Gastroesophageal sphincter (tissue), 4 donors: Measurements from ENCODE around the gene TSPAN9. TPM values are rescaled to one million over a fixed set of nuclear protein-coding genes. Genes with fewer than 3 reads are reported as not detected.

Experiments
- ATAC-seq: fragments of 150-250 bp; one replicate; pipeline ENCODE4 v1.9.1; 2016; ENCODE audit warnings: mild to moderate bottlenecking, moderate library complexity
- H3K27ac ChIP-seq, 4 donors: fragments of 200-600 bp; sonication (generic) in 3 of 4; 1 replicate in 3 of 4; 2 replicates in 1 of 4; pipeline ENCODE4 v1.5.1; 2016 to 2019
- H3K27me3 ChIP-seq: fragments of 200-600 bp; sonication (generic); one replicate; pipeline ENCODE4 v1.5.1; 2019
- H3K36me3 ChIP-seq, 2 donors: fragments of 200-600 bp; sonication (generic); one replicate each; pipeline ENCODE4 v1.5.1; 2019; ENCODE audit warnings: control low read depth in 1 of 2
- H3K4me1 ChIP-seq, 3 donors: fragments of 200-600 bp; sonication (generic); 1 replicate in 2 of 3; 2 replicates in 1 of 3; pipeline ENCODE4 v1.5.1; 2016 to 2019; ENCODE audit warnings: control low read depth in 2 of 3
- H3K4me3 ChIP-seq, 2 donors: fragments of 200-600 bp; sonication (generic); one replicate each; pipeline ENCODE4 v1.5.1; 2019; ENCODE audit warnings: mild to moderate bottlenecking in 1 of 2, moderate library complexity in 1 of 2
- H3K9me3 ChIP-seq, 3 donors: fragments of 200-600 bp; sonication (generic); one replicate each; pipeline ENCODE4 v1.5.1; 2017 to 2019; ENCODE audit warnings: control low read depth in 2 of 3
- CTCF ChIP-seq, 4 experiments: fragments of 200-600 bp in 2 of 4; fragments of 450-650 bp in 2 of 4; sonication (generic) in 1 of 4; IDR thresholded peaks; one replicate each; pipeline ENCODE4 v1.5.1; 2017 to 2019; ENCODE audit warnings: antibody characterized with exemption in 4 of 4, mild to moderate bottlenecking in 2 of 4, moderate library complexity in 2 of 4
- EP300 ChIP-seq: sonication (generic); formaldehyde crosslinking; IDR thresholded peaks from one replicate; pipeline ENCODE4 v1.6.1; 2017; ENCODE audit warnings: antibody characterized with exemption, mild to moderate bottlenecking
- POLR2A ChIP-seq, 2 donors: fragments of 450-650 bp; IDR thresholded peaks; one replicate each; pipeline ENCODE4 v1.6.1; 2017; ENCODE audit warnings: antibody characterized with exemption in 2 of 2, mild to moderate bottlenecking in 2 of 2, moderate library complexity in 1 of 2
- POLR2AphosphoS5 ChIP-seq: sonication (generic); formaldehyde crosslinking; IDR thresholded peaks from one replicate; pipeline ENCODE4 v1.6.1; 2017; ENCODE audit warnings: antibody characterized with exemption
- WGBS, 2 donors: methylation state at CpG; one replicate each; pipeline ENCODE4 v1.1.5; 2018; ENCODE audit warnings: low coverage in 1 of 2; 5-methylcytosine and 5-hydroxymethylcytosine counted together
- total RNA-seq, 4 donors: library from RNA; depleted of rRNA; stranded (reverse); fragments of >200 nt; gene quantifications; one replicate each; pipeline ENCODE4 v1.1.0, GENCODE V29; 2016

TSPAN9 gene
- total RNA-seq, 4 donors from 2014 or later: 19.5 to 30.2 (median 26.0) TPM

GRCh38 chr12:3220382-3221321 is 143.5 kb downstream of the TSPAN9 start:
- H3K36me3 ChIP-seq: peaks cover 0 to 16% of the 10 kb centered on the region in 2 donors
- no peaks in the 10 kb centered on the region for H3K27me3 ChIP-seq
- TF ChIP-seq POLR2A (IDR thresholded peaks at IDR 0.05): no peak
- TF ChIP-seq EP300: no peak
- no peak for TF ChIP-seq CTCF (IDR thresholded peaks at IDR 0.05)
- no peak for TF ChIP-seq POLR2AphosphoS5
- no peak for ATAC-seq
- no peaks in the 10 kb centered on the region for H3K9me3 ChIP-seq
- H3K27ac ChIP-seq: no peak overlapping the region
- H3K4me3 ChIP-seq: no peak overlapping the region
- H3K4me1 ChIP-seq: peaks cover 0 to 42% (median 19%) of the 10 kb centered on the region in 3 donors
- WGBS, 2 donors: 80 to 87% methylated on average over 3 of the region's 21 CpGs

- no peak for ATAC-seq
Observed at GRCh38 chr12:3222306-3222705, 145.1 kb downstream of the TSPAN9 start.

GRCh38 chr12:3222979-3223378 is 145.8 kb downstream of the TSPAN9 start:
- Histone ChIP-seq H3K9me3 (no peaks in the 10 kb centered on the region), H3K4me1 (peaks cover 0 to 31% (median 18%) of the 10 kb centered on the region in 3 donors), H3K27me3 (no peaks in the 10 kb centered on the region), H3K4me3 (no peak overlapping the region), H3K36me3 (peaks cover 0 to 11% of the 10 kb centered on the region in 2 donors), H3K27ac (no peak overlapping the region)
- 77% methylated on average over 14 of the region's 15 CpGs; no CpG with 5 or more reads in 1 of the 2 donors for WGBS, 2 donors
- no peak for ATAC-seq
- TF ChIP-seq POLR2AphosphoS5: no peak
- TF ChIP-seq EP300: no peak
- no peak for TF ChIP-seq CTCF (IDR thresholded peaks at IDR 0.05)
- TF ChIP-seq POLR2A (IDR thresholded peaks at IDR 0.05): no peak

More at GRCh38 chr12:3222306-3222705, 145.1 kb downstream of the TSPAN9 start:
- H3K27ac ChIP-seq: no peak overlapping the region
- H3K36me3 ChIP-seq: peaks cover 0 to 11% of the 10 kb centered on the region in 2 donors
- TF ChIP-seq POLR2AphosphoS5 (no peak), CTCF (IDR thresholded peaks at IDR 0.05) (no peak), POLR2A (IDR thresholded peaks at IDR 0.05) (no peak), EP300 (no peak)
- no peak overlapping the region for H3K4me3 ChIP-seq
- WGBS, 2 donors: 96% methylated on average over 4 of the region's 6 CpGs; no CpG with 5 or more reads in 1 of the 2 donors
- peaks cover 0 to 38% (median 19%) of the 10 kb centered on the region in 3 donors for H3K4me1 ChIP-seq
- no peaks in the 10 kb centered on the region for H3K9me3 ChIP-seq
- no peaks in the 10 kb centered on the region for H3K27me3 ChIP-seq

- no peak for TF ChIP-seq POLR2A (IDR thresholded peaks at IDR 0.05)
- TF ChIP-seq CTCF (IDR thresholded peaks at IDR 0.05): no peak
- TF ChIP-seq EP300: no peak
- TF ChIP-seq POLR2AphosphoS5: no peak
- Histone ChIP-seq H3K9me3 (no peaks in the 10 kb centered on the region), H3K4me3 (no peak overlapping the region), H3K4me1 (peaks cover 0 to 22% (median 10%) of the 10 kb centered on the region in 3 donors), H3K27me3 (no peaks in the 10 kb centered on the region), H3K36me3 (peaks cover 0 to 15% of the 10 kb centered on the region in 2 donors), H3K27ac (no peak overlapping the region)
- 80 to 97% methylated on average over 6 to 10 of the region's 18 CpGs for WGBS, 2 donors
- no peak for ATAC-seq
Observed at GRCh38 chr12:3223601-3224529, 146.7 kb downstream of the TSPAN9 start.
